Measurements from ENCODE around the gene DHRS4L2.
"Not testable (repeated sequence)": the region's sequence is repeated elsewhere in the genome, so short reads cannot be mapped to it uniquely, and the experiment has no call there.

DHRS4L2 gene

GRCh38 chr14:23957913-23958569, 30.7 kb upstream of the DHRS4L2 start:
- not testable (repeated sequence) for H3K36me3 ChIP-seq (ENCODE audit: insufficient read depth, low read length); H3K4me1 ChIP-seq (ENCODE audit: insufficient read depth, low read length); H3K9ac ChIP-seq (ENCODE audit: low read depth, low read length); H3K9me3 ChIP-seq (ENCODE audit: control insufficient read depth, insufficient read depth, low read length)

GRCh38 chr14:23960899-23961298, 27.8 kb upstream of the DHRS4L2 start:
- H3K9ac ChIP-seq (ENCODE audit: low read depth, low read length); H3K9me3 ChIP-seq (ENCODE audit: control insufficient read depth, insufficient read depth, low read length); H3K36me3 ChIP-seq (ENCODE audit: insufficient read depth, low read length); H3K4me1 ChIP-seq (ENCODE audit: insufficient read depth, low read length): not testable (repeated sequence)

- not testable (repeated sequence) for H3K4me1 ChIP-seq (ENCODE audit: insufficient read depth, low read length); H3K9me3 ChIP-seq (ENCODE audit: control insufficient read depth, insufficient read depth, low read length); H3K36me3 ChIP-seq (ENCODE audit: insufficient read depth, low read length); H3K9ac ChIP-seq (ENCODE audit: low read depth, low read length)
These were observed 27.0 kb upstream of the DHRS4L2 start for GRCh38 chr14:23961704-23962103.

- H3K36me3 ChIP-seq (ENCODE audit: insufficient read depth, low read length); H3K9ac ChIP-seq (ENCODE audit: low read depth, low read length); H3K9me3 ChIP-seq (ENCODE audit: control insufficient read depth, insufficient read depth, low read length); H3K4me1 ChIP-seq (ENCODE audit: insufficient read depth, low read length): not testable (repeated sequence)
These were observed 19.6 kb upstream of the DHRS4L2 start for GRCh38 chr14:23969130-23969480.

GRCh38 chr14:23969481-23970282, 19.0 kb upstream of the DHRS4L2 start:
- not testable (repeated sequence) for H3K36me3 ChIP-seq (ENCODE audit: insufficient read depth, low read length); H3K4me1 ChIP-seq (ENCODE audit: insufficient read depth, low read length); H3K9me3 ChIP-seq (ENCODE audit: control insufficient read depth, insufficient read depth, low read length)
- peak overlapping the region; percentile 33; the same call in 1 of the 2 replicates for H3K9ac ChIP-seq (ENCODE audit: low read depth, low read length)

- H3K4me1 ChIP-seq (ENCODE audit: insufficient read depth, low read length); H3K9me3 ChIP-seq (ENCODE audit: control insufficient read depth, insufficient read depth, low read length); H3K9ac ChIP-seq (ENCODE audit: low read depth, low read length); H3K36me3 ChIP-seq (ENCODE audit: insufficient read depth, low read length): not testable (repeated sequence)
These were observed 18.5 kb upstream of the DHRS4L2 start for GRCh38 chr14:23970283-23970659.

- not testable (repeated sequence) for H3K9me3 ChIP-seq (ENCODE audit: control insufficient read depth, insufficient read depth, low read length); H3K9ac ChIP-seq (ENCODE audit: low read depth, low read length); H3K4me1 ChIP-seq (ENCODE audit: insufficient read depth, low read length); H3K36me3 ChIP-seq (ENCODE audit: insufficient read depth, low read length)
These were observed 15.6 kb upstream of the DHRS4L2 start for GRCh38 chr14:23973178-23973577.

- H3K4me1 ChIP-seq (ENCODE audit: insufficient read depth, low read length); H3K36me3 ChIP-seq (ENCODE audit: insufficient read depth, low read length): not testable (repeated sequence)
These were observed 14.7 kb upstream of the DHRS4L2 start for GRCh38 chr14:23974041-23974440.

GRCh38 chr14:23977208-23977607, 11.5 kb upstream of the DHRS4L2 start:
- H3K4me1 ChIP-seq (ENCODE audit: insufficient read depth, low read length); H3K9ac ChIP-seq (ENCODE audit: low read depth, low read length); H3K36me3 ChIP-seq (ENCODE audit: insufficient read depth, low read length); H3K9me3 ChIP-seq (ENCODE audit: control insufficient read depth, insufficient read depth, low read length): not testable (repeated sequence)

More at GRCh38 chr14:23974041-23974440, 14.7 kb upstream of the DHRS4L2 start:
- not testable (repeated sequence) for H3K9me3 ChIP-seq (ENCODE audit: control insufficient read depth, insufficient read depth, low read length); H3K9ac ChIP-seq (ENCODE audit: low read depth, low read length)

- H3K4me1 ChIP-seq (ENCODE audit: insufficient read depth, low read length); H3K9me3 ChIP-seq (ENCODE audit: control insufficient read depth, insufficient read depth, low read length); H3K9ac ChIP-seq (ENCODE audit: low read depth, low read length); H3K36me3 ChIP-seq (ENCODE audit: insufficient read depth, low read length): not testable (repeated sequence)
These were observed 6.5 kb upstream of the DHRS4L2 start for GRCh38 chr14:23981951-23982813.

- H3K9me3 ChIP-seq (ENCODE audit: control insufficient read depth, insufficient read depth, low read length) = no peaks in the 10 kb centered on the region
- H3K36me3 ChIP-seq (ENCODE audit: insufficient read depth, low read length) = no peaks in the 10 kb centered on the region
- no peak overlapping the region for H3K9ac ChIP-seq (ENCODE audit: low read depth, low read length)
- no peaks in the 10 kb centered on the region for H3K4me1 ChIP-seq (ENCODE audit: insufficient read depth, low read length)
These were observed 3.7 kb upstream of the DHRS4L2 start for GRCh38 chr14:23984891-23985602.

GRCh38 chr14:23988223-23988606, 514 bp upstream of the DHRS4L2 start:
- H3K4me1 ChIP-seq (ENCODE audit: insufficient read depth, low read length); H3K36me3 ChIP-seq (ENCODE audit: insufficient read depth, low read length); H3K9me3 ChIP-seq (ENCODE audit: control insufficient read depth, insufficient read depth, low read length): not testable (repeated sequence)
- H3K9ac ChIP-seq (ENCODE audit: low read depth, low read length) = peak overlapping the region; percentile 39

GRCh38 chr14:23989734-23990445, 1.2 kb downstream of the DHRS4L2 start:
- H3K36me3 ChIP-seq (ENCODE audit: insufficient read depth, low read length); H3K4me1 ChIP-seq (ENCODE audit: insufficient read depth, low read length); H3K9me3 ChIP-seq (ENCODE audit: control insufficient read depth, insufficient read depth, low read length); H3K9ac ChIP-seq (ENCODE audit: low read depth, low read length): not testable (repeated sequence)

GRCh38 chr14:23990961-23991360, 2.2 kb downstream of the DHRS4L2 start:
- not testable (repeated sequence) for H3K9ac ChIP-seq (ENCODE audit: low read depth, low read length); H3K9me3 ChIP-seq (ENCODE audit: control insufficient read depth, insufficient read depth, low read length); H3K4me1 ChIP-seq (ENCODE audit: insufficient read depth, low read length); H3K36me3 ChIP-seq (ENCODE audit: insufficient read depth, low read length)

Data from ES-I3 (cell line).